Activated T-helper 1 cell treated with anti-CD3 and anti-CD28 coated beads, Interleukin-12 subunit alpha, Interleukin-12 subunit beta, Interleukin-2, Interleukin-4 antibody, amounts not matched to agents 30 ng/mL and 10 ng/mL and 1 ng/mL, durations not matched to agents 14 hours and 24 hours and 36 hours (primary cell): ENCODE data around the gene PRDX1. TPM values are rescaled to one million over a fixed set of nuclear protein-coding genes. Genes with fewer than 3 reads are reported as not detected.

Experiments
- DNase-seq: peaks from one replicate; pipeline ENCODE4 v3.0.0; 2021; ENCODE audit warnings: low spot score
- H3K27ac Mint-ChIP-seq: one replicate; pipeline ENCODE4 v1.8.0; 2021; ENCODE audit warnings: mild to moderate bottlenecking, mixed read lengths
- H3K27me3 Mint-ChIP-seq: one replicate; pipeline ENCODE4 v1.8.0; 2022; ENCODE audit warnings: mild to moderate bottlenecking, moderate library complexity, mixed read lengths; ENCODE audit not compliant: insufficient read depth
- H3K36me3 Mint-ChIP-seq: one replicate; pipeline ENCODE4 v1.8.0; 2021; ENCODE audit warnings: low read depth, mixed read lengths
- H3K4me1 Mint-ChIP-seq: one replicate; pipeline ENCODE4 v1.8.0; 2021; ENCODE audit warnings: low read depth, mixed read lengths
- H3K4me3 Mint-ChIP-seq: one replicate; pipeline ENCODE4 v1.8.0; 2021; ENCODE audit warnings: mild to moderate bottlenecking, moderate library complexity, mixed read lengths
- H3K9me3 Mint-ChIP-seq: one replicate; pipeline ENCODE4 v1.8.0; 2021; ENCODE audit warnings: mixed read lengths
- intact Hi-C: fragments of 100-400 bp; cut with micrococcal nuclease; formaldehyde crosslinking; loops from one replicate; pipeline ENCODE4 v1.15.1; 2024
- total RNA-seq: library from RNA; stranded (reverse); gene quantifications from 2 replicates; pipeline ENCODE4 v1.2.3, GENCODE V29; 2022

PRDX1 gene
- total RNA-seq, 1 donor from 2014 or later, result 655 TPM

DNA sequence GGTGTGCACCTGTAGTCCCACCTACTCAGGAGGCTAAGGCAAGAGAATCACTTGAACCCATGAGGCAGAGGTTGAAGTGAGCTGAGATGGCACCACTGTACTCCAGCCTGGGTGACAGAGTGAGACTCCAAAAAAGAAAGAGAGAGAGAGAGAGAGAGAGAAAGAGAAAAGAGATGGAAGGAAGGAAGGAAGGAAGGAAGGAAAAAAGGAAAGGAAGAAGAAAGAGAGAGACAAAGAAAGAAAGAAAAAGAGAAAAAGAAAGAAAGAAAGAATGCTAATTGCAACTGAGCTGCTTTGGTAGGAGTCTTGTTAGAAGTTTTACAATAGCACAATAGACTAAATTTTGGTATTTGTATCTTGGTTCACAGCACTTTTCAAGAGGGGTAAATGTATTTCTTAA, 56.4 kb downstream of the PRDX1 start:
- Mint-ChIP-seq H3K27me3 (no peaks in the 10 kb centered on the region), H3K27ac (no peak overlapping the region), H3K4me3 (no peak overlapping the region), H3K9me3 (no peaks in the 10 kb centered on the region), H3K36me3 (no peaks in the 10 kb centered on the region), H3K4me1 (no peaks in the 10 kb centered on the region)
- intact Hi-C loops, result no loop called here
- DNase-seq, result no peak

Other genes with a start within 250 kb of the PRDX1 start
- 31.0 and 34.8 TPM in 2 replicates for gene HPDL, start 195.0 kb downstream of the PRDX1 start, total RNA-seq
- 39.1 and 41.4 TPM in 2 replicates for gene TOE1, start 181.7 kb downstream of the PRDX1 start, total RNA-seq
- 53.4 and 55.9 TPM in 2 replicates for gene MUTYH, start 181.4 kb downstream of the PRDX1 start, total RNA-seq
- 1.4 and 1.6 TPM in 2 replicates for gene TESK2, start 30.7 kb downstream of the PRDX1 start, total RNA-seq
- gene CCDC163, start 21.8 kb downstream of the PRDX1 start, total RNA-seq, result 3.5 and 4.5 TPM in 2 replicates
- 10.4 and 10.6 TPM in 2 replicates for gene MMACHC, start 21.6 kb downstream of the PRDX1 start, total RNA-seq
- 192 and 194 TPM in 2 replicates for gene AKR1A1, start 28.9 kb upstream of the PRDX1 start, total RNA-seq
- 250 and 251 TPM in 2 replicates for gene NASP, start 62.2 kb upstream of the PRDX1 start, total RNA-seq
- gene CCDC17, start 102.2 kb upstream of the PRDX1 start, total RNA-seq, result 2.5 and 2.8 TPM in 2 replicates
- gene GPBP1L1, start 164.6 kb upstream of the PRDX1 start, total RNA-seq, result 99.3 and 109 TPM in 2 replicates
- 30.0 and 33.0 TPM in 2 replicates for gene TMEM69, start 166.3 kb upstream of the PRDX1 start, total RNA-seq
- gene IPP, start 228.8 kb upstream of the PRDX1 start, total RNA-seq, result 12.3 and 13.9 TPM in 2 replicates